CD4-positive, alpha-beta T cell treated with Interleukin-6 for 4 hours (primary cell): ENCODE results near the gene MEGF6.
"Not testable (repeated sequence)": the region's sequence is repeated elsewhere in the genome, so short reads cannot be mapped to it uniquely, and the experiment has no call there.

Experiments used
- DNase-seq: peaks from one replicate; pipeline ENCODE4 v3.0.0-alpha.2; 2020; ENCODE audit warnings: mixed read lengths

The MEGF6 gene

DNA sequence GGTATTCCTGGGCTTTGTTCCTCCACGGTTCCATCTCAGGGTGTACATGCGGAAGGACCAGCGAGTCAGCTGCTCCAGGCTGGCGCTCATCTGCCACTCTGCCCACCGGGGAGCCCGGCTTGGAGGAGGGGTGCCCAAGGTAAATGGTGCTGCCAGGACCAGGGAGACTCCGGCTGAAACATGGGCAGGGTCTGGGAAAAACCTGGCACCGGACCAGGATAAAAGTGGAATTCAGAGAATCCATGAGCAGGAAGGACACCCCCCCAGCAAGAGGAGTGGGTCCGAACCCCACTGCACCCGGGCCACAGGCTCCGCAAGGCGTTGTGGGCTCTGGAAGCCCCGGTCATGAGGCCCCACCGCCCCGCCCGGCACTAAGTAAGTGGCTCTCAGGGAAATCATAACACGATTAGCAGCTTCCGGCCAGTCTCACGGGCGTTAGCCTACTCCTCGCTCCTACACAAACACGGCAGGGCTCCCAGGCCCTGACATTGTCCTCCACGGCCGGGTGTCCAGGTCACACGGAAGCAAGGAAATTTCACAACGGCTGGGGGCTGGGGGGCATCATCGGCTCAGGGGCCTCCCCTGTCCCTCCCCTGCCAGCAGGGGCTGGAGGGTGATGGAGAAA, 21.1 kb downstream of the MEGF6 start:
- no peak for DNase-seq

DNA sequence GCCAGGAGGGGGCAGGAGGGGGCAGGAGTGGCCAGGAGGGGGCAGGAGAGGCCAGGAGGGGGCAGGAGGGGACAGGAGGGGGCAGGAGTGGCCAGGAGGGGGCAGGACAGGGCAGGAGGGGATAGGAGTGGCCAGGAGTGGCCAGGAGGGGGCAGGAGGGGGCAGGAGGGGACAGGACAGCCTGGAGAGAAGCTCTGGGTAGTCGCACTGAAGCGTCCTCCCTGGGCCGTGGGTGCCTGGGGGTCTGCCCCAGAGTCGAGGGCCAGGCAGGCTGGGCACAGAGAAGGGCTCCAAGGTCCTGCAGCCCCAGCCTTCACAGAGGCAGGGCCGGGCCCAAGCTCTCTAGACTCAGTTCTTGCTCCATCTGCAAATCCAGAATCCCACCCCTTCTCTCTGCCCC, 22.9 kb downstream of the MEGF6 start:
- DNase-seq, result no peak

DNA sequence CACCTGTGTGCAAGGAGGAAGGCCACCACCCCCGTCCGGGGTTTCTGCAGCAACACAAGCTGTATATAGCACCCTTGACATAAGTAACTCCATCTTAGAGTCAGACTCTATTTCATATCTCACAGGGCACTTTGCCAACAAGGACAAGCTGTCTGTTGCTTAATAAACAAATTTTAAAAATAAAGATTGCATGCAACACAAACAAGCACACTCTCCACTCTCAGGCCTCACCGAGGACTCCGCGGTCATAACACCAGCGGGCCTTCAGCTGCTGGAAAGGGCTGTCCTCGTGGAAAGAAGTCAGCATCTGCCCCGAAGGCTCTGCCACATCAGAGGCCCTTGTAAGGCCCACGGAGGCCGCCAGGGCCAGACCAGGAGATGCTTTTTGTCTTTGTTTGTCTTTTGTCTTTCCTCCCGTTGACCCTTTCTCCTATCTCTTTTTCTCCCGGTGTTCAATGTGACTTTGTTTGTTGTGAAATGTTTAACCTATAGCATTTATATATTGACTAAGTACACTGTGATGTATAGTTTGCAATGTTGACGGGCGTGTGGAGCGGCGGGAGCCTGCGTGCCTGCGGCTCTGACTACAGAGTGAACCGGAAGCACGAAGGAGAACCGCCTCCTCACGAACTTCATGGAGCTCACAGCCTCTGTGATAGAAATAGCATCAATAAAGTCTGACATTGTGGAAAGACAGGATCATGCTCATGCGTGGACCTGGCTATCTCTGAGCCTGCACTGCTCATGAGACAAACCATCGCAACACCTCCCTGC, 24.1 kb downstream of the MEGF6 start:
- no peak for DNase-seq

DNA sequence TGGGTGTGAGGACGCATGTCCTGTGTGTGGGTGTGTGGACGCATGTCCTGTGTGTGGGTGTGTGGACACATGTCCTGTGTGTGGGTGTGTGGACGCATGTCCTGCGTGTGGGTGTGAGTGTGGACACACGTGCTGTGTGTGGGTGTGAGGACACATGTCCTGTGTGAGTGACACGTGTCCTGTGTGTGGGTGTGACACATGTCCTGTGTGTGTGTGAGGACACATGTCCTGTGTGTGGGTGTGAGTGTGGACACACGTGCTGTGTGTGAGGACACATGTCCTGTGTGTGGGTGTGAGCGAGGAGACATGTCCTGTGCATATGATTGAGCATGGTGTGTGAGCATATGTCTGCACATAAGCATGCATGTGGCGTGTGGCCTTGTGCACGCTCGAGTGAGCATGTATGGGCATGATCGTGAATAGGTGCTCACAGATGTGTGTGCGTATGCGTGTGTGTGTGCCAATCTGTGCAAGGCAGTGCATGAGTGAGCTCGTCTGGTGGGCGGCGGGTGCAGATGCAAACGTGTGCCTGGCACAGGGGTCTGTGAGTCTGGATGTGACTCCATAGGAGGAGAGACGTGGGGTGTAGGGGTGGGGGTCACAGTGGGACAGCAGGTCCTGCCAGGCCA, 25.3 kb downstream of the MEGF6 start:
- DNase-seq, result no peak

DNA sequence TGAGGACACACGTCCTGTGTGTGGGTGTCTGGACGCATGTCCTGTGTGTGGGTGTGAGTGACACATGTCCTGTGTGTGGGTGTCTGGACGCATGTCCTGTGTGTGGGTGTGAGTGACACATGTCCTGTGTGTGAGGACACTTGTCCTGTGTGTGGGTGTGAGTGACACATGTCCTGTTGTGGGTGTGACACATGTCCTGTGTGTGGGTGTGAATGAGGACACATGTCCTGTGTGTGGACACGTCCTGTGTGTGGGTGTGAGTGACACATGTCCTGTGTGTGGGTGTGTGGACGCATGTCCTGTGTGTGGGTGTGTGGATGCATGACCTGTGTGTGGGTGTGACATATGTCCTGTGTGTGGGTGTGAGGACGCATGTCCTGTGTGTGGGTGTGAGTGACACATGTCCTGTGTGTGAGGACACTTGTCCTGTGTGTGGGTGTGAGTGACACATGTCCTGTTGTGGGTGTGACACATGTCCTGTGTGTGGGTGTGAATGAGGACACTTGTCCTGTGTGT, 25.9 kb downstream of the MEGF6 start:
- DNase-seq, result not testable (repeated sequence)

DNA sequence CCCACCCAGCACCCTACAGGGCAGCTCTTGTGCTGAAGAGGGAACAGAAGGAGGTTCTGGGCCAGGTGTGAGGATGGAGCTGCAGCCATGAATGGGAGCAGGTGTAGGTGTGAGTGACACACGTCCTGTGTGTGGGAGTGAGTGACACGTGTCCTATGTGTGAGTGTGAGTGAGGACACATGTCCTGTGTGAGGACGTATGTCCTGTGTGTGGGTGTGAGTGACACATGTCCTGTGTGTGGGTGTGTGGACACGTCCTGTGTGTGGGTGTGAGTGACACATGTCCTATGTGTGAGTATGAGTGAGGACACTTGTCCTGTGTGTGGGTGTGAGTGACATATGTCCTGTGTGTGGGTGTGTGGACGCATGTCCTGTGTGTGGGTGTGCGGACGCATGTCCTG, 26.4 kb downstream of the MEGF6 start:
- DNase-seq, result no peak

DNA sequence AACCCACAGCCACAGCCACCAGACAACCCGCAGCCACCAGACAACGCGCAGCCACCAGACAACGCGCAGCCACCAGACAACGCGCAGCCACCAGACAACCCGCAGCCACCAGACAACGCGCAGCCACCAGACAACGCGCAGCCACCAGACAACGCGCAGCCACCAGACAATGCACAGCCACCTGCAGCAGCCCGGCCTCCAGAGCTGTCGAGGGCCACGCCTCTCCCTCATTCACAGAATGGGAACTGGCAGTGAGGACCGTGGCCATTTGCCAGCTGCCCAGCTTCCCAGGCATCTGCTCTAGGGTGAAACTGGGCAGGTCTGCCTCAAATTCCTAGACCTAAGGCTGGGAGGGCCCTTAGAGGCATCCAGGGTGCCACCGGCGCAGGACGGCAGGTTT, 27.6 kb downstream of the MEGF6 start:
- DNase-seq, result not testable (repeated sequence)

DNA sequence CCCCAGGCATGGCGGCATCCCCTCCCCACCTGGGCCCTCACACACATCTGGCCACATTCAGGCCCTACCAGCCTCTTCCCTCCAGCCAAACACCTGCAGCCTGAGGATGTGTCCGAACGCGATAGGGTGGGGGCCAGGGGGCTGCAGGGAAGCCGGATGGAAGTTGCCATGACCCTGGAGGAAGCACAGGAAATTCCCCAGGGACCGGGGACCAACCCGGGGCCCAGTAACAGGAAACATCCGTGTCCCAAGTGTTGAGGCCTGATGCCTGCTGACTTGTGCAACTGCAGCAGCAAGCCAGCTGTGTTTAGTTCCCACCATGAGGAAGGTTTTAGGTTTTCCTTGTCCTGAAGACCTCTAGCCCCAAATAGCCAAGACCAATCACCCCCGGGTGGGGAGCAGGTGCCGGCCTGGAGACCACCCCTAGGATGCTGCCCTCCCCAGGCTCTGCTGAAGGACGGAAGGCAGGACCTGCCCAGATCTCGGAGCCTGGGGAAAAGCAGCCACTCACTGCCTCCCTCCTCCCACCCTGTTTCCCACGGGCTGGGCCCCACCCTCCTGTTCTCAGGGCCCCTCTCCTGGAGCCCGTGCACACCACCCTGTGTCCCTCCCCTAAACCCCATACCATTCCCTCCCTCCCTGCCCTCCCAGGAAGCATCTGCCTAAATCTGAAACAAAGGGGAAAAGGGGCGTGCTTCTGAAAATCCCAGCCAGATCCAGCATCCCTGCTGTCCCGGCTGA, 29.8 kb downstream of the MEGF6 start:
- DNase-seq, result no peak

DNA sequence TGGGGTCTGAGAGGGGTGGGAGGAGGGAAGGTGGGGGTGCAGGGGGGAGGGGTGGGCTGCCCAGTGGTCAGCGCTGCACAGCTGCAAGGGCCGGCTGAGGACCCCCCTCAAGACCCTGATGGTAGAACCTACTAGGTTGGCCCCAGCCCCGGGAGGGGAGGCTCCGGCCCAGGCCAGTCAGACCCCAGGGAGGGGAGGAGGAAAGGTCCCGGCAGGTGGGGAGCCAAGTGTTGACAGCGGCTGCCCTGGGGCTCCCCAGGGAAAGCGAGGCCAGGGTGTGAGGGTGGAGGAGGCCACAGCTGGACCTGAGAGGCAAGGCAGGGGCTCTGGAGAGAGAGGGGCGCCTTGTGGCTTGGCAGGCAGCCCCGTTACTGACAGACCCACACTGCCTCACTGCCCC, 31.1 kb downstream of the MEGF6 start:
- DNase-seq, result no peak

DNA sequence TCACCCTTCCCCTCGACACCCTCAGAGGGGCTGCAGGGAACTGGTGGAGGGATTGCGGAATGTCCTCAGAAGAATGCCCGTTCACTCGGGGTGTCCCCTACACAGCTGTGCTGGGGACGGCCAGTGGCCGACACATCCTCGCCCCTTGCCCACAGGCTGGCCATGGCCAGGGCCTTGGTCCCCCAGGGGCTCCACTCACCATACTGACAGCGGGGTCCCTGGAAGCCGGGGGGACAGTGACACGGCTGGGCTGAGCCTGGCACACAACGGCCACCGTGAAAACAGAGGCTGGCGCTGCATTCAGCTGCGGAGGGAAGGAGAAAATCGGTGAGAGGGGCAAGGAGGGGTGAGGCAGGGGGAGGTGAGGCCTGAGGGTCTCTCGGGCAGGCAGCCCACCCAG, 31.7 kb downstream of the MEGF6 start:
- DNase-seq, result no peak

DNA sequence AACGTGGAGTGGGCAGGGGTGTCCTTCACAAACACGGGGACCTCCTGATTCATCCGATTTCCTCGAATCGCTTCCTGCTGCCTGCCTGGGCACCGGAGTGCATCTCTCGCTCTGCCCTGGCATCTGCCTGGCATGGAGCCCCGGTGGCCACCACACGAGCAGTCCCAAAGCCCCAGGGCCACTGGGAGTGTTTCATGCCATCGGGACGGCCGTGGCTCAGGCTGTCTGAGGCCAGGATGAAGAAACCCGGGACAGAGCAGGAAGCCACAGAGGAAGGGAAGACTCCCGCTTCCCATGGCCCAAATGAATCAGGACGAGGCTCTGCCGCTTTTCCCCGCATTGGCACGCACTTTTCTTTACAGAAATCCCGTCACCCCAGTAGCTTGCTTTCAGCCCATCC, 32.4 kb downstream of the MEGF6 start:
- no peak for DNase-seq

DNA sequence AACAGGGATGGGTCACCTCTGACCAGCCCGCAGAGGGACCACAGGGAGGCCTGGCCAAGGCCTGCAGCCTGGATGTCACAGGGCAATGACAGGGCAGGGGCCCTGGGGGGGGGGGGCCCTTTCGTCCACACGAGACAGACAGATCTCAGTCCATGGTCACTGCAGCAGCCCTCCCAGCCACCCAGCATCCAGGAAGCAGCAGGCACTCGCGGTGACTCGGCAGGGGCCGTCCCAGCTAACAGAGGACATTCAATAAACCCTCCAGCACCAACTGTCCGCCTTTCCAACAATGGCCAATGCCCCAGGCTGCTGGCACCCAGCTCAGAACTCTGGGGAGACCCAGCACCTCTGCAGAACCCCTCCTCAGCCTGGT, 32.9 kb downstream of the MEGF6 start:
- no peak for DNase-seq

DNA sequence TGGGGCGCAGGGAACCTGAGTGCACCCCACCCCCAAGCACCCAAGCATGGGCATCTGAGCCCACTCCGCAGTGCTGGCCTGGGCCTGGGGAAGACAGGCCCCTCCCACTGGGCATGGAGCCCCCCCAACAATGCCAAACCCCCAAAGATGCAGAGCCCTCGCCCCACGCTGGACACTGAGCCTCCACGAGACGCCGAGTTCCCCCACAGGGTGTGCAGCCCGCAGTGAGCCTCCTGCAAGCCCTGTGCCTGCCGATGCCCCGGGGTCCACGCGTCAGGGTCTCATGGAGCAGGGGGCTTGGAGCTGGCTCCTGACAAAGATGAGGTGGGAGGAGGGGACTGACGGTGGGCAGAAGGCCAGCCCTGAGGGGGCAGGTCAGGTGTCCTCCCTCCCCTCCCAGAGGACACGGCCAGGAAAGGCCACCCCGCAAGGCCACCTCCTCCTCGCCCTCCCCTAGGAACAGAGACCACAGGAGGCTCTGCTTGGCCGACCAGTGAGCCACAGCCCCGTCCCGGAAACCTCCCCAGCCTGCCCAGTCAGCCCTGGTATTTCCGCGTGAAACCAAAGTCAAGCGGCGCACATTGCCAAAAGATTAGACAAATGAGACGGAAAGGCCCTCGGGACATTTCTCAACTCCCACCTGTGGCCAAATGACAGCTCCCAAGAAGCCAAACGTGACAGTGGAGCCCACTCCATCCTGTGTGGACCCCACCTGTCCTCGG, 33.4 kb downstream of the MEGF6 start:
- no peak for DNase-seq

DNA sequence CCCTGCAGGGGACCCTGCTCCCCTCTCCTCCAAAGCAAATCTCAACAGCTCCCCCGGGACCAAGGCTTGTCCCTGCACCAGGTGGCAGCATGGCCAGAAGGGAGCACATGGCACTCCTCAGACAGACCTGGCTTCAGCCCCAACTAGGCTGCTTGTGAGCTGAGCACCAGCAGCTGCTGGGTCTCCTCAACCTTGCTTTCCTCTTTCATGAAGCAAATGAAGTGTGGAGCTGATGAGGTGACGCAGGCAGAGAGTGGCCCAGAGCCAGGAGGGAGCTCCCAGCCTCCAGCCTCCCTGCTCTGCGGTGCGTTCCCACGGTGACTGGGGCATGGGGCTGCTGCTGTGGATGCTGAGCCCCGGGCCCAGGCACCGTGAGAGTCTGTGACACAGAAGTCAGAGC, 34.0 kb downstream of the MEGF6 start:
- DNase-seq, result no peak

DNA sequence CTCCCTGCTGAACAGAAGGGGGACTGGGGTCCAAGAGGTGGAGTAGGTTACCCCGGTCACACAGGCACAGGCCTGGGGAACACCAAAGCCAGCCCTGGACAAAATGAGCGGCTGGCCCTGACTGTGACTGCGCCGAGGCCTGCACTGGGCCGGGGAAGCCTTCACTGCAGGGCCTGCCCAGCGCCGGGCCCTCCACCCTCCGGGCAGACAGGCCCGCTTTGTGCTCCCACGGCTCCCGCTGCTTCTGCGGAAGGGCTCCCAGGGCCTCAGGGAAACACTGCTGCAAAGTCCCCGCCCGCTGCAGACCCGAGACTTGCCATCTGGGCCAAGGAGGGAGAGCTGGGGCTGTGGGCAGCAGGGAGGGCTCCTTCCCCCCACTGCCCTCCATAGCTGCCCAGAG, 35.3 kb downstream of the MEGF6 start:
- DNase-seq, result no peak

DNA sequence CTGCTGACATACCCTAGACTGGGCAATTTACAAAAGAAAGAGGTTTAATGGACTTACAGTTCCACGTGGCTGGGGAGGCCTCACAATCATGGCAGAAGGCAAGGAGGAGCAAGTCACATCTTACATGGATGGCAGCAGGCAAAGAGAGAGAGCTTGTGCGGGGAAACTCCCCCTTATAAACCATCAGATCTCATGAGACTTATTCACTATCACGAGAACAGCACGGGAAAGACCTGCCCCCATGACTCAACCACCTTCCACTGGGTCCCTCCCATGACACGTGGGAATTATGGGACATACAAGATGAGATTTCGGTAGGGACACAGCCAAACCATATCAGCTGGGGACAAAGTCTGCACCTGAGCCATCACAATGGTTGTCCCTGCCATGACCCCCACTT, 35.8 kb downstream of the MEGF6 start:
- DNase-seq, result not testable (repeated sequence)

DNA sequence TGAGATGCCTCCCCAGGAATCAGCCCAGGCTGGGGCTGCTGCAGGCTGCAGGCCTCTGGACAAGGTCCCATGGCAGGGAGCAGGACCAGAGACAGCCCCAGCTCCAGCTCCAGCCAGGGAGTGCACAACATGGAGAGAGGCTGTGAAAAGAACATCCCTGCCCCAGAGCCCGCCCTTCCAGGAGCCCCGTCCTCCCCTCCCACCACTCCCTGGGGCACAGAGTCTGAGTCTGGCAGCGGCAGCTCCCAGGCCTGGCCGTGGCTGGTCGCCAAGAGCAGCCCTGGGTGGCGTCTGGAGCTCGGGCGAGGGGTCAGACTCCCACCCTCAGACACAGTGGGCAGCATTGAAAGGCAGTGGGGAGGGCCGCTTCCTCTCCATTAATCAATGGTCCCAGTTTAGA, 37.8 kb downstream of the MEGF6 start:
- no peak for DNase-seq

DNA sequence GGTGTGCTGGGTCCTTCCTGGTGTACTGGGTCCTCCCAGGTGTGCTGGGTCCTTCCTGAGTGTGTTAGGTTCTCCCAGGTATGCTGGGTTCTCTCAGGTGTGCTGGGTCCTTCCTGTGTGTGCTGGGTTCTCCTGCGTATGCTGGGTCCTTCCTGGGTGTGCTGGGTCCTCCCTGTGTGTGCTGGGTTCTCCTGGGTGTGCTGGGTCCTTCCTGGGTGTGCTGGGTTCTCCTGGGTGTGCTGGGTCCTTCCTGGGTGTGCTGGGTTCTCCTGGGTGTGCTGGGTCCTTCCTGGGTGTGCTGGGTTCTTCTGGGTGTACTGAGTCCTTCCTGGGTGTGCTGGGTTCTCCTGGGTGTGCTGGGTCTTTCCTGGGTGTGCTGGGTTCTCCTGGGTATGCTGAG, 38.7 kb downstream of the MEGF6 start:
- DNase-seq, result not testable (repeated sequence)

DNA sequence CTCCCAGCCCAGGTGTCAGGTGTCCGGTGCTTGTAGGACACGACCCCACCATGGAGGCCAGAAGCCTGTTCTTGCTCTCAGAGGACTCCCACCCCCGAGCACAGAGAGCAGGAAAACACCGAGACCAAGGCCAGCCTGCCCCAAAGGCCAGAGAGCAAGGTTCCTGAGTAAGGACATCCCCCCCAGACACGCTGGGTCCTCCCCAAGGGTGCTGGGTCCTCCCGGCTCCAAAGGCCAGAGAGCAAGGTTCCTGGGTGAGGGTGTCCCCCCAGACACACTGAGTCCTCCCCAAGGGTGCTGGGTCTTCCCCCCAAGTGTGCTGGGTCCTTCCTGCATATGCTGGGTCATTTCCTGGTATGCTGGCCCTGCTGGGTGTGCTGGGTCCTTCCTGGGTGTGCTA, 40.0 kb downstream of the MEGF6 start:
- DNase-seq, result no peak

DNA sequence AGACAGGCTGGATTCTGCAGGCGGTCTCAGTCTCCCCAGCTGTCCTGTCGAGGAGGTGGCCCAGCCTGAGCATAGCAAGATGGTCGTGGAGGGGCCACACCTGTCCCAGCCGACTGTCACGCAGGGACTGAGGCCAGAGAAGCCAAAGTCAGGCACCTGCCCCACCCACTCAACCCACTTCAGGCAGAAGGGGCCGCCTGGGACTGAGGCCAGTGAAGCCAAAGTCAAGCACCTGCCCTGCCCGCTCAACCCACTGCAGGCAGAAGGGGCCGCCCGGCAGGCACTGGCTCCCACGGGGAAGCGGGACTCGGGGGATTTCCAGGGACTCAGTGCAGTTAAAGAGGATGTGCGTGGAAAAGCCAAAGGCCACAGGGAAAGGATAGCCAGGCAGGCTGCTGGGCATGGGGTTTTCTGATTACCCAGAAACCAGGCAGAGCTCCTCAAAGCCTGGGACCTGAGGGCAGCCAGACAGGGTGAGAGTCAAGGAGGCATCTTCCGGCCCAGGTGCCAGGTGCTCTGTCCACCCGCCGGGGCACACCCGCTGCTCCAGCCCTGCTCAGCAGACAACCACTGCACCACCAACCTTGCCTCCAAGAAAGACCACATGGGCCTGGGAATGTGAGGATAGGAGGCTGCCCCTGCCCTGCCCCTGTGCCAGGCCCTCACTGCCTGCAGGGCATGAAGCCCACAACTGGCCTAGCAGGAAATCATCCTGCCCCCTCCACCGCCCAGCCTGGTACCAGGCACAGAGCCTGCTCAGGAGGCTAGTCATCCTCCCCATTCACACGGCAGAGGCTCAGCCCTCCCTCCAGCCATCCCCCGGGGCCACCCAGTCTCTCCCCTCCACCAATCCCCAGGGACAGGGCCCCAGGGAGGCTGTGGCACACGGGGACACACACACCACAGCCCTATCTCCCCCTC, 41.0 kb downstream of the MEGF6 start:
- no peak for DNase-seq

DNA sequence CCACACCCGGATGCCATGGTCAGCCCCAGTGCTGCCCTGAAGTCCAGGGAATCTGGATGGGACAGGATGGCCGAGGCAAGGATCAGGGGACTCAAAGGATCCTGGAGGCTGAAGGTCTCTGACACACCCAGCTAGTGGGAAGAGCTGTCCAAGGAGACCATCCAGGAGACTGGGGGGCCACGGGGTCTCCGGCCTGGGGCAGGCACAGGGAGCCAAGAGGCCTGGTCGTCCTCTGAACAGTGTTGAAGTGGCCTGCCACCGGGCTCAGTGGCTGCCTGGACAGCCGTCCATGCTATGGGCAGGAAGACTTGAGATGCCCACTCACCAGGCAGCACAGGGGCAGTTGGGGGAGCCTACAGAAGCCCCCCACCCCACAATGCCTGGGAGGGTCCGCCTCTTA, 41.9 kb downstream of the MEGF6 start:
- no peak for DNase-seq
